ENCODE results near the gene SLC47A1.

GRCh38 chr17:19533036-19533717 lies 477 bp upstream of the SLC47A1 start:
- no peak for TF ChIP-seq CTCF (IDR thresholded peaks at IDR 0.05)
- no peak for TF ChIP-seq POLR2AphosphoS5 (IDR thresholded peaks at IDR 0.05)
- no peak for TF ChIP-seq EP300 (IDR thresholded peaks at IDR 0.05; ENCODE audit: low read depth)
- no peak for TF ChIP-seq POLR2A (IDR thresholded peaks at IDR 0.05)
